ENCODE data around the gene ABHD6.
A peak's percentile ranks its signal among the peaks of the same experiment; 100 is the strongest.
"Not testable (repeated sequence)": the region's sequence is repeated elsewhere in the genome, so short reads cannot be mapped to it uniquely, and the experiment has no call there.

The ABHD6 gene

GRCh38 chr3:58218904-58219303 is 18.7 kb upstream of the ABHD6 start:
- Histone ChIP-seq H3K9me3 (peaks cover 4% of the 10 kb centered on the region; the same call in 1 of the 2 replicates), H3K4me1 (peaks cover 30% of the 10 kb centered on the region), H3K36me3 (no peaks in the 10 kb centered on the region), H3K27ac (no peak overlapping the region), H3K4me2 (no peak overlapping the region), H3K27me3 (no peaks in the 10 kb centered on the region), H4K20me1 (no peaks in the 10 kb centered on the region), H3K9ac (no peak overlapping the region), H3K4me3 (no peak overlapping the region)
- TF ChIP-seq Cebpa-rat (IDR thresholded peaks at IDR 0.05), result no peak

- H3K27me3 ChIP-seq, result no peaks in the 10 kb centered on the region
- H3K4me2 ChIP-seq, result no peak overlapping the region
- no peak overlapping the region for H3K4me3 ChIP-seq
- no peaks in the 10 kb centered on the region for H4K20me1 ChIP-seq
- no peak overlapping the region for H3K27ac ChIP-seq
- no peak overlapping the region for H3K9ac ChIP-seq
- peaks cover 5% of the 10 kb centered on the region for H3K4me1 ChIP-seq
- no peaks in the 10 kb centered on the region for H3K36me3 ChIP-seq
- peaks cover 4% of the 10 kb centered on the region; the same call in 1 of the 2 replicates for H3K9me3 ChIP-seq
- TF ChIP-seq Cebpa-rat (IDR thresholded peaks at IDR 0.05), result no peak
Measured at GRCh38 chr3:58222161-58222724, 15.3 kb upstream of the ABHD6 start.

- no peaks in the 10 kb centered on the region for H4K20me1 ChIP-seq
- no peaks in the 10 kb centered on the region for H3K27me3 ChIP-seq
- H3K36me3 ChIP-seq, result no peaks in the 10 kb centered on the region
- H3K4me1 ChIP-seq, result no peaks in the 10 kb centered on the region
- H3K27ac ChIP-seq, result no peak overlapping the region
- no peak overlapping the region for H3K4me2 ChIP-seq
- H3K4me3 ChIP-seq, result no peak overlapping the region
- no peak for TF ChIP-seq Cebpa-rat (IDR thresholded peaks at IDR 0.05)
- peaks cover 4% of the 10 kb centered on the region; the same call in 1 of the 2 replicates for H3K9me3 ChIP-seq
- H3K9ac ChIP-seq, result no peak overlapping the region
Measured at GRCh38 chr3:58223855-58224254, 13.7 kb upstream of the ABHD6 start.

- not testable (repeated sequence) for H3K9ac ChIP-seq, H3K4me3 ChIP-seq, H4K20me1 ChIP-seq, H3K27ac ChIP-seq, H3K4me2 ChIP-seq, H3K36me3 ChIP-seq, H3K27me3 ChIP-seq, H3K9me3 ChIP-seq
- H3K4me1 ChIP-seq, result peaks cover 14% of the 10 kb centered on the region
Measured at GRCh38 chr3:58227933-58228332, 9.7 kb upstream of the ABHD6 start.

GRCh38 chr3:58230876-58231552 is 6.6 kb upstream of the ABHD6 start:
- H3K9ac ChIP-seq, result no peak overlapping the region
- no peak overlapping the region for H3K4me3 ChIP-seq
- no peaks in the 10 kb centered on the region for H3K9me3 ChIP-seq
- TF ChIP-seq Cebpa-rat (IDR thresholded peaks at IDR 0.05), result no peak
- H4K20me1 ChIP-seq, result no peaks in the 10 kb centered on the region
- no peak overlapping the region for H3K27ac ChIP-seq
- no peaks in the 10 kb centered on the region for H3K27me3 ChIP-seq
- H3K36me3 ChIP-seq, result no peaks in the 10 kb centered on the region
- H3K4me1 ChIP-seq, result peaks cover 15% of the 10 kb centered on the region
- peak overlapping the region; percentile 37 for H3K4me2 ChIP-seq

GRCh38 chr3:58231666-58232065 is 5.9 kb upstream of the ABHD6 start:
- no peak overlapping the region for H3K27ac ChIP-seq
- peaks cover 21% of the 10 kb centered on the region for H3K4me1 ChIP-seq
- no peaks in the 10 kb centered on the region for H3K36me3 ChIP-seq
- no peak overlapping the region for H3K9ac ChIP-seq
- H3K9me3 ChIP-seq, result no peaks in the 10 kb centered on the region
- no peaks in the 10 kb centered on the region for H3K27me3 ChIP-seq
- TF ChIP-seq Cebpa-rat (IDR thresholded peaks at IDR 0.05), result no peak
- no peak overlapping the region for H3K4me3 ChIP-seq
- H4K20me1 ChIP-seq, result no peaks in the 10 kb centered on the region
- H3K4me2 ChIP-seq, result no peak overlapping the region

- H3K4me2 ChIP-seq, result no peak overlapping the region
- no peak overlapping the region for H3K9ac ChIP-seq
- no peak overlapping the region for H3K4me3 ChIP-seq
- H3K9me3 ChIP-seq, result no peaks in the 10 kb centered on the region
- H3K27ac ChIP-seq, result no peak overlapping the region
- H3K36me3 ChIP-seq, result no peaks in the 10 kb centered on the region
- H3K4me1 ChIP-seq, result peaks cover 31% of the 10 kb centered on the region
- no peaks in the 10 kb centered on the region for H3K27me3 ChIP-seq
- no peaks in the 10 kb centered on the region for H4K20me1 ChIP-seq
- no peak for TF ChIP-seq Cebpa-rat (IDR thresholded peaks at IDR 0.05)
Measured at GRCh38 chr3:58234516-58234931, 3.1 kb upstream of the ABHD6 start.

- Histone ChIP-seq H3K9me3 (no peaks in the 10 kb centered on the region), H3K4me3 (no peak overlapping the region), H3K27ac (no peak overlapping the region), H4K20me1 (peaks cover 11% of the 10 kb centered on the region), H3K4me2 (no peak overlapping the region), H3K36me3 (no peaks in the 10 kb centered on the region), H3K27me3 (no peaks in the 10 kb centered on the region), H3K9ac (no peak overlapping the region), H3K4me1 (peaks cover 28% of the 10 kb centered on the region)
- no peak for TF ChIP-seq Cebpa-rat (IDR thresholded peaks at IDR 0.05)
Measured at GRCh38 chr3:58235970-58236369, 1.6 kb upstream of the ABHD6 start.

- Histone ChIP-seq H3K4me2 (peak overlapping the region; percentile 95), H3K9me3 (no peaks in the 10 kb centered on the region), H3K4me1 (peaks cover 23% of the 10 kb centered on the region), H3K4me3 (peak overlapping the region; percentile 89), H3K27me3 (no peaks in the 10 kb centered on the region), H3K36me3 (no peaks in the 10 kb centered on the region), H4K20me1 (peaks cover 18% of the 10 kb centered on the region), H3K27ac (peak overlapping the region; percentile 51), H3K9ac (peak overlapping the region; percentile 71; the same call in 1 of the 2 replicates)
- no peak for TF ChIP-seq Cebpa-rat (IDR thresholded peaks at IDR 0.05)
Measured at GRCh38 chr3:58236527-58237237, 910 bp upstream of the ABHD6 start.
